HFF-Myc (cell line): Measurements from ENCODE around the gene PELI2.

Experiments used
- DNase-seq: peaks from one replicate; pipeline ENCODE4 v3.0.0-alpha.2; 2011; ENCODE audit warnings: low read depth; ENCODE audit errors: extremely low read depth
- H3K4me3 ChIP-seq: replicated peaks from 2 replicates; pipeline ENCODE4 v1.5.1; 2011; ENCODE audit warnings: low read depth, mild to moderate bottlenecking, control low read depth, low read length
- CTCF ChIP-seq: IDR thresholded peaks from 2 replicates; pipeline ENCODE4 v1.5.1; 2012; ENCODE audit warnings: mild to moderate bottlenecking, low read depth, low read length, control low read depth; ENCODE audit errors: missing control alignments

PELI2 gene

GRCh38 chr14:56118611-56119181, 485 bp downstream of the PELI2 start:
- no peak for DNase-seq
- no peak for TF ChIP-seq CTCF
- H3K4me3 ChIP-seq, result peak overlapping the region; percentile 51

- no peak for DNase-seq
- peak overlapping the region; percentile 51 for H3K4me3 ChIP-seq
- no peak for TF ChIP-seq CTCF
These were observed 1.2 kb downstream of the PELI2 start for GRCh38 chr14:56119201-56119981.

- no peak for TF ChIP-seq CTCF
- peak overlapping the region; percentile 51; the same call in 1 of the 2 replicates for H3K4me3 ChIP-seq
- no peak for DNase-seq
These were observed 2.0 kb downstream of the PELI2 start for GRCh38 chr14:56120091-56120691.

- no peak for DNase-seq
- no peak overlapping the region for H3K4me3 ChIP-seq
- TF ChIP-seq CTCF, result no peak
These were observed 3.6 kb downstream of the PELI2 start for GRCh38 chr14:56121816-56122215.

GRCh38 chr14:56122301-56122700, 4.1 kb downstream of the PELI2 start:
- H3K4me3 ChIP-seq, result no peak overlapping the region
- no peak for DNase-seq
- no peak for TF ChIP-seq CTCF

- no peak for DNase-seq
- H3K4me3 ChIP-seq, result no peak overlapping the region
- TF ChIP-seq CTCF, result no peak
These were observed 6.1 kb downstream of the PELI2 start for GRCh38 chr14:56124327-56124726.
